Astrocyte of the cerebellum (primary cell): ENCODE measurements around the gene BCO1.

Experiments used
- DNase-seq: peaks from one replicate; pipeline ENCODE4 v3.0.0-alpha.2; 2011; ENCODE audit warnings: low read depth
- H3K4me3 ChIP-seq: 2 replicates; pipeline ENCODE4 v1.5.1; 2011; ENCODE audit warnings: mild to moderate bottlenecking, low read depth, low read length, moderate library complexity
- in situ Hi-C: cut with HindIII; loops from 2 replicates; pipeline ENCODE4 v1.10.0; 2017; ENCODE audit warnings: low sequenced_read_pairs
- TF ChIP-seq, protein P1 (sequence below): IDR thresholded peaks from 2 replicates; pipeline ENCODE4 v1.5.1; 2012; ENCODE audit warnings: low read length, low read depth, moderate library complexity, mild to moderate bottlenecking; ENCODE audit errors: missing control alignments

BCO1 gene

DNA sequence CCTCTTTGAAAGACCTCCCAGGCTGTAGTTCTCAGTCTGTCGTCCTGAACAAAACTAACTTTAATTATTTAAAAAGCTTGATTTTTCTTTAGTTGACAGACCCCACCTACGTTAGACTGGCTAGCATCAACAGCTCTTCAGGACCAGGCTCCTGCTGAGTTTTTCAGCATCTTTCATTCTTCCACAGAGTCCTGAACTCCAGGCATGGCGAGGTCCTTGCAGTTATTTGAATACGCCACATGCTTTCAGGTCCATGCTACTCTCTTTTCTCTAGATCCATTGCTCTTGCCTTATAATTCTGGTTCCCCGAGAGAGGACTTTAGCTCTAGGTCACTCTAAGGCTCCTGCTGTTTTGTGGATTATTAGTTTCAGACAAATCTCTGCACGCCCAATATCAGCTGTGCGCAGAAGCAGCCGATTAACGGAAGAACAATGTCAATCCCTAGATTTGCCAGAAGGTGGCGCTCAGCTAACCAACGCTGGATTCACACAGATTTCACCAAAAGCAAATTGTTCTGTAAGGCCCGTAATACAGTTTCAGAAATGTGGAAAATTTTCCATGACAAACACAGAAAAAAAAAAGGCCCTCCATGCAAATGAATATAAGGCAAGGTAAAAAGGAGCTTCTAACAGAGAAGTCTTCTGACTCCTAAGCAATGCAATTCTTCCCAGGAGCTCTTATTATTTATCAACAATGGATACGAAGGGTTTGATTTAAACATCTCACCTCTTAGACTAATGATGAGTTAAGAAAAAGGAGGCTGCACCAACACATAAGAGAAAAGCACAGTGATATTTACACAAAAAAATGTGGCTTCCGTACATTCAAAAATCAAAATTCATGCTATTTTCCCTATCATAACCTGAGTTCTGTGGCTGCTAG lies 33.5 kb upstream of the BCO1 start:
- H3K4me3 ChIP-seq = no peak overlapping the region
- TF ChIP-seq, protein P1, sequence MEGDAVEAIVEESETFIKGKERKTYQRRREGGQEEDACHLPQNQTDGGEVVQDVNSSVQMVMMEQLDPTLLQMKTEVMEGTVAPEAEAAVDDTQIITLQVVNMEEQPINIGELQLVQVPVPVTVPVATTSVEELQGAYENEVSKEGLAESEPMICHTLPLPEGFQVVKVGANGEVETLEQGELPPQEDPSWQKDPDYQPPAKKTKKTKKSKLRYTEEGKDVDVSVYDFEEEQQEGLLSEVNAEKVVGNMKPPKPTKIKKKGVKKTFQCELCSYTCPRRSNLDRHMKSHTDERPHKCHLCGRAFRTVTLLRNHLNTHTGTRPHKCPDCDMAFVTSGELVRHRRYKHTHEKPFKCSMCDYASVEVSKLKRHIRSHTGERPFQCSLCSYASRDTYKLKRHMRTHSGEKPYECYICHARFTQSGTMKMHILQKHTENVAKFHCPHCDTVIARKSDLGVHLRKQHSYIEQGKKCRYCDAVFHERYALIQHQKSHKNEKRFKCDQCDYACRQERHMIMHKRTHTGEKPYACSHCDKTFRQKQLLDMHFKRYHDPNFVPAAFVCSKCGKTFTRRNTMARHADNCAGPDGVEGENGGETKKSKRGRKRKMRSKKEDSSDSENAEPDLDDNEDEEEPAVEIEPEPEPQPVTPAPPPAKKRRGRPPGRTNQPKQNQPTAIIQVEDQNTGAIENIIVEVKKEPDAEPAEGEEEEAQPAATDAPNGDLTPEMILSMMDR = peak; percentile 82
- DNase-seq = peak; percentile 53
- in situ Hi-C loops = no loop called here

DNA sequence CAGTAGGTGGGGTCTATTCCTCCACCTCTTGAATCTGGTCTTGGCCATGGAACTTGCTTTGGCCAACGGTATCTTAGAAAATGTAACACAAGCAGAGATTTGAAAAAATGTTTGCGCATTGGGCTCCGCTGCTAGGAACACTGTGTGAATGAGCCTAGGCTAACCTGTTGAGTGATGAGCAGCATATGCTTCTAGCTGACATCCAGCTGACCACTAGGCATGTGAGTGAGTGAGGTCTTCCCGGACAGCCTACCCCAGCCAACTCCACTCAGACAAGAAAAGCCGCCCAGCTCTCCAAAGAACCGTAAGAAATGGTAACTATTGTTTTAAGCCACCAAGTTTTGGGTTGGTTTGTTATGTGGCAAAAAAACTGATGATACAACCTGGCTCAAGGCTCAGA lies 31.4 kb upstream of the BCO1 start:
- in situ Hi-C loops = no loop called here
- TF ChIP-seq, protein P1 = no peak

DNA sequence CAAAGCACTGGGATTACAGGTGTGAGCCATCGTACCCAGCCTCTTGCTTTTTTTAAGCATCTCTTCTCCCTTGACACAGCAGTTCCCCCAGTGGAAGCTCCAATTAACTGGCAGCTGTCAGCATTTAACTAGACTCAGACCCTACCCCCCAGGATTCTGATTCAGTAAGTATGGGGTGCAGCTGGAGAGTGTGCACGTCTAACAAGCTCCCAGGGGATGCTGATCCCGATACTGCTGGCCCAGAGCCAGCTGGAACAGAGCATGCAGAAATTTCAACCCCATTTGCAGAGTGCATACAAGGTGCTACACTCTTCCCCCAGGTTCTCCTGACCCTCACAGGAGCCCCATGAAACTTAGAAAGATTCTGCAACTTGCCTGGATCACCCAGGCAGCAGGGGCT lies 27.7 kb upstream of the BCO1 start:
- no peak overlapping the region for H3K4me3 ChIP-seq
- DNase-seq = no peak
- TF ChIP-seq, protein P1 = no peak
- in situ Hi-C loops = no loop called here

More for the DNA sequence above, 31.4 kb upstream of the BCO1 start:
- no peak for DNase-seq
- no peak overlapping the region for H3K4me3 ChIP-seq

DNA sequence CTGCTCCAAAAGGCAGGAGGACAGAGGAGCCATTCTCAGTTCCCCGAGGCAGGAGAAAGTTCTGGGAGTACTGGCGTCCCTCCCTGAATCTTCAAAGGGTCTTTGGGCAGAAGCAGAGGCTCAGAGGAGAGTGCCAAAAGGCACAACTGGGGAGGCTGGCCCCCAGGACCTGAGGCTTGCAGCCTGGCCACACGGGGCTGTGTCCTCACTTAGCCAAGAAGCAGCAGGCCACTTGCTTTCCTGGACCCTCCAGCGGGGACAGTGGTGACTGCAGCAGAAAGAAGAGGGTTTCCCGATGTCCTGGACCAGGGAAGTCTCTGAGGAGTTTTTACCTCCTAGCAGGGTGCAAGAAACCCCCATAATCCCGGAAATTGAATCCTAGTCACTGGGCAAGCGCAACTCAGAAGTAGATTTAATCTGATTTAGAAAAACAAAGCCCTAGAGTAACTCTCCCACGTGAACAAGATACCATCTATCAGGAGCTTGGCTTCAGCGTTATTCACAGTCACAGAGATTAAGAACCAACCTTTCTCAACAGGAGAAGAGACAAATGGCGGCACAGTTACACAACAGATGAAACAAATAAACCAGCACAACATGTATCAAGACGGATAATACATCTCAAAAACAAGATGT lies 25.5 kb upstream of the BCO1 start:
- in situ Hi-C loops = no loop called here
- no peak overlapping the region for H3K4me3 ChIP-seq
- no peak for DNase-seq
- TF ChIP-seq, protein P1 = no peak

DNA sequence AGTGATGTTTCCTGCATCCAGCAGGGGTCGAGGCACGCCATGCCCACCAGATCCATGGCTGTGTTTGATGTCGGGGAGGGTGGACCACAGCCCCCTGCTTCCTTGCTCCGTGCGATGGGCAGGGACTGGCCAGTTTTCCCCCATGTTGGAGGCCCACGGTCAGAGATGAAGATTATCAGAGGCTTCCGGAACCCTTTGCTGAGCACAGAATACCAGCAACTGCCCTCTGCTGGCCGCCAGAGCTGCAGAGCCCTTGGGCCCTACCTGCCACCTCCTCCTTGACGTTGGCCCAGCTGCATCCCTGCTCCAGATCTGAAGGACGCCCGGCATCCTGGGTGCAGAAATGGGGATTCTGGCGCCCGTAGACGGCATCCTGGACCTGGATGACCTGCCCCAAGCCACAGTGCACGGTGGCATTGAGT lies 23.7 kb upstream of the BCO1 start:
- DNase-seq = no peak
- in situ Hi-C loops = no loop called here
- H3K4me3 ChIP-seq = no peak overlapping the region
- TF ChIP-seq, protein P1 = peak; percentile 38

DNA sequence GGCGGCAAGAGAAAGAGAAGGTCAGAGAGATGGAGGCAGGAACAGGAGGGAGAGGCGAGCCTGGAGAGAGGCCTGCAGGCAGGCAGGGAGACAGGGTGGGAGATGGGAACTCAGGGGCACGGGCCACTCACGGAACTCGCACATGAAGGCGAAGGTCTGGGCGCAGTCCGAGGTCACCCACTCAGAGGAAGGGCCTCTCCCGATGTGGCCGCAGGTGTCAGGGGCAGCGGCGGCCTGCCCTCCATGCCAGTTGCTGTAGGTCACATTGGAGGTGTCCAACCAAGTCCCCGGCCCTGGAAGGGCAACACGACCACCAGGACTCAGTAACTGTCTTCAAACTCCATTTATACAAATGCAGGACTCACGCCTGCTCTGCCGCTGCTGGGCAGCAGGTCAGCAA lies 22.4 kb upstream of the BCO1 start:
- DNase-seq = no peak
- no peak overlapping the region for H3K4me3 ChIP-seq
- TF ChIP-seq, protein P1 = no peak
- in situ Hi-C loops = no loop called here
